Small intestine (tissue), 7 donors: ENCODE data around the gene UGT8. TPM values are rescaled to one million over a fixed set of nuclear protein-coding genes. Genes with fewer than 3 reads are reported as not detected.
"Not testable (repeated sequence)": the region's sequence is repeated elsewhere in the genome, so short reads cannot be mapped to it uniquely, and the experiment has no call there.

Experiments used
- DNase-seq, 2 donors: peaks; one replicate each; pipeline versions ENCODE4 v3.0.0 to v3.0.0-alpha.2; 2013
- FAIRE-seq: peaks from 2 replicates; lab custom pipeline; 2012; peaks lifted over from hg19 to GRCh38; lab: Jason Lieb, UNC
- H3K27ac ChIP-seq, 3 donors: one replicate each; pipeline ENCODE4 v1.5.1; 2013; ENCODE audit warnings: low read length in 2 of 3, mild to moderate bottlenecking in 2 of 3, control low read depth in 1 of 3, inconsistent platforms in 1 of 3, low read depth in 1 of 3, moderate library complexity in 1 of 3
- H3K27me3 ChIP-seq, 3 donors: one replicate each; pipeline ENCODE4 v1.6.1; 2013; ENCODE audit warnings: low read length in 3 of 3, inconsistent platforms in 1 of 3; ENCODE audit not compliant: control insufficient read depth in 3 of 3, insufficient read depth in 3 of 3
- H3K36me3 ChIP-seq, 3 donors: one replicate each; pipeline ENCODE4 v1.6.1; 2013; ENCODE audit warnings: low read length in 3 of 3, inconsistent platforms in 1 of 3, low read depth in 1 of 3, mild to moderate bottlenecking in 1 of 3, moderate library complexity in 1 of 3; ENCODE audit not compliant: control insufficient read depth in 3 of 3, insufficient read depth in 2 of 3
- H3K4me1 ChIP-seq, 3 donors: one replicate each; pipeline ENCODE4 v1.6.1; 2013; ENCODE audit warnings: low read length in 2 of 3, inconsistent platforms in 1 of 3, low read depth in 1 of 3, mild to moderate bottlenecking in 1 of 3, moderate library complexity in 1 of 3; ENCODE audit not compliant: control insufficient read depth in 3 of 3, insufficient read depth in 2 of 3
- H3K4me3 ChIP-seq, 3 donors: one replicate each; pipeline ENCODE4 v1.5.1; 2013; ENCODE audit warnings: low read length in 3 of 3, control low read depth in 1 of 3, inconsistent platforms in 1 of 3, low read depth in 1 of 3, mild to moderate bottlenecking in 1 of 3, moderate library complexity in 1 of 3
- H3K9me3 ChIP-seq, 2 donors: one replicate each; pipeline ENCODE4 v1.6.1; 2013; ENCODE audit warnings: low read depth in 1 of 2, low read length in 1 of 2; ENCODE audit not compliant: control insufficient read depth in 2 of 2, insufficient read depth in 1 of 2
- WGBS, 3 donors: extraction: QIAGEN DNeasy Blood & Tissue Kit; methylation state at CpG; one replicate each; pipeline ENCODE4 v1.1.7; 2013; 5-methylcytosine and 5-hydroxymethylcytosine counted together
- polyA plus RNA-seq, 4 donors: library from polyadenylated mRNA; stranded (reverse) in 3 of 4; unstranded in 1 of 4; fragments of 200-250 nt in 3 of 4; fragments of 120-200 nt in 1 of 4; gene quantifications; one replicate each; pipeline versions ENCODE4 v1.2.1 to v1.2.3, GENCODE V29; 2013
- donor health status: healthy with polysubstance abuse.
- donor health status: control.
- donor health status: control.
- donor health status: Bipolar disorder and iron deficiency.
- donor health status: healthy.

UGT8 gene
- polyA plus RNA-seq, 4 donors = 7.6 to 105 (median 13.4) TPM

DNA sequence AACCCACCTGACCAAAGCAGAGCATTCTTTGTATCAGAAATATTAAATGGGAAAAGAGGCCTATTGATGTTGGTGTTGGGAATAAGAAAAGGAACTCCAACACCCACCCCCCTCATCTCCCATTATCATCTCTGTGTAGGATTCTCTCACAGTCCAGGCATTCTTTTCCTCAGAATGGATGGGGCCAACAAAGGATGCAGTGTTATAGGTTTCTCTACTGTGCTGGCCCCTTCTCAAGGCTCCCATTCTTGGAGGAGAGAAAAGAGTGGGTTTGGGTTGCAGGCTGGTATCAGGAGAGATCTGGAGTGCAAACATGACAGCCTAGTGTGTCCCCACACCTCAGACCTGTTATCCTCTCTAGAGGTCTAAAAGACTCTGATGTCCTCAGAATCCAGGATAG is 59.6 kb downstream of the UGT8 start:
- DNase-seq (no peak), FAIRE-seq (no peak)
- Histone ChIP-seq H3K36me3 (no peaks in the 10 kb centered on the region), H3K27ac (no peak overlapping the region), H3K4me1 (peaks cover 0 to 7% (median 3%) of the 10 kb centered on the region in 3 donors), H3K9me3 (no peaks in the 10 kb centered on the region), H3K4me3 (no peak overlapping the region), H3K27me3 (no peaks in the 10 kb centered on the region)

- WGBS, 3 donors = 61 to 81% (median 71%) methylated on average over 4 of the region's 4 CpGs
- FAIRE-seq (no peak), DNase-seq (no peak)
- Histone ChIP-seq H3K27me3 (no peaks in the 10 kb centered on the region), H3K4me1 (peaks cover 0 to 7% (median 3%) of the 10 kb centered on the region in 3 donors), H3K36me3 (no peaks in the 10 kb centered on the region), H3K27ac (no peak overlapping the region), H3K4me3 (no peak overlapping the region), H3K9me3 (no peaks in the 10 kb centered on the region)
Measured at GRCh38 chr4:114658776-114659175, 60.2 kb downstream of the UGT8 start.

DNA sequence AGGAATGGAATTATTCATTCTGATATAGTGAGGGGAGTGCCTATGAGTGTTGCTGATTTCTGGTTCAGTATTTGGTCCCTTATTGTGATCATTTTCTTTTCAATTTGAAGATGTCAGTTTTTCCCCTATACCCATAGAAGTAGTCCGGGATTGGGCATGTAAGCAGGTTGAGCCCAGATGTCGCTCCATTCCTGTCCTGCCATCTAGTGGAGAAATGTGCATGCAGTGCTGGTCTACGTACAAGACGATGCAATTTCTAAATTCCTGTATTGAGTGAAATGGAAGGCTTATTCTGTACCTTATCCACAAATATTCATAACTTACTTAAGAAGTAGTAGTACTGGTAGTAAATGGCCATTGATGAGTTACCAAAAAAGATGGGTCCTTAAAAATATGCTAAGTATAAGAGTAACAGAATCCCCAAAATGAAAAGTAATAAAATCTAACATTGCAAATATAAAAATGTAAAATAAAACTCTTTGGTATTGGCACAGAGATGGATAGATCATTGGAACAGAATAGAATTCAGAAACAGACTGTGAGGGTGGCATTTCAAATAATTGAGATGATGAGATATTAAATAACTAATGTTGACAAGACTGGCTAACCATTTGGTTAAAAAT is 60.9 kb downstream of the UGT8 start:
- H3K27me3 ChIP-seq = no peaks in the 10 kb centered on the region
- no peak for FAIRE-seq
- H3K27ac ChIP-seq = no peak overlapping the region
- DNase-seq = peak; percentile 75 to 80
- H3K4me3 ChIP-seq = no peak overlapping the region
- no peaks in the 10 kb centered on the region for H3K9me3 ChIP-seq
- peaks cover 0 to 1% (median 0%) of the 10 kb centered on the region in 3 donors for H3K36me3 ChIP-seq
- peaks cover 0 to 2% (median 0%) of the 10 kb centered on the region in 3 donors for H3K4me1 ChIP-seq
- WGBS, 3 donors = 0 to 2% (median 1%) methylated on average over 4 of the region's 4 CpGs

DNA sequence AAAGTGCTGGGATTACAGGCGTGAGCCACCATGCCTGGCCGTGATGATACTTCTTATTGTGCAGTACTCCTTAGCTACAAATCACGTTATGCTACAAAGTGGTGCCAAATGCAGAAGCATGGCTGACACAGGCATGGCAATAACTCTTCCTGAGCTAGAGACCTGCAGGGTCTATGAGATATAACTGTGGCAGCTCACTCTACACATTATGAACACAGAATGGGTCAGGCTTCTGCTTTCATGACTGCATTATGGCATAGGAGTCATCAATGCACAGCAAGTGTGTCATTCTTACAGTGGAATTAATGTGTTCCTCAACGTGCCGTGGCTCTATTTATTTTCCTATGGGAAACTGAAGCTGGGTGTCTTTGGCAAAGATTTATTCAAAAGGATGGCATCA is 64.5 kb downstream of the UGT8 start:
- H3K9me3 ChIP-seq = no peaks in the 10 kb centered on the region
- peaks cover 0 to 3% (median 2%) of the 10 kb centered on the region in 3 donors for H3K36me3 ChIP-seq
- no peaks in the 10 kb centered on the region for H3K27me3 ChIP-seq
- FAIRE-seq (no peak), DNase-seq (no peak)
- WGBS, 3 donors = 88 to 90% (median 89%) methylated on average over 5 of the region's 5 CpGs
- H3K27ac ChIP-seq = no peak overlapping the region
- H3K4me3 ChIP-seq = no peak overlapping the region
- no peaks in the 10 kb centered on the region for H3K4me1 ChIP-seq

GRCh38 chr4:114668577-114668976 is 70.0 kb downstream of the UGT8 start:
- FAIRE-seq (no peak), DNase-seq (no peak)
- H3K4me1 ChIP-seq = no peaks in the 10 kb centered on the region
- H3K9me3 ChIP-seq = no peaks in the 10 kb centered on the region
- H3K36me3 ChIP-seq = peaks cover 0 to 5% (median 2%) of the 10 kb centered on the region in 3 donors
- H3K4me3 ChIP-seq = no peak overlapping the region
- 71 to 84% (median 79%) methylated on average over 1 of the region's 1 CpG for WGBS, 3 donors
- no peaks in the 10 kb centered on the region for H3K27me3 ChIP-seq
- H3K27ac ChIP-seq = no peak overlapping the region

DNA sequence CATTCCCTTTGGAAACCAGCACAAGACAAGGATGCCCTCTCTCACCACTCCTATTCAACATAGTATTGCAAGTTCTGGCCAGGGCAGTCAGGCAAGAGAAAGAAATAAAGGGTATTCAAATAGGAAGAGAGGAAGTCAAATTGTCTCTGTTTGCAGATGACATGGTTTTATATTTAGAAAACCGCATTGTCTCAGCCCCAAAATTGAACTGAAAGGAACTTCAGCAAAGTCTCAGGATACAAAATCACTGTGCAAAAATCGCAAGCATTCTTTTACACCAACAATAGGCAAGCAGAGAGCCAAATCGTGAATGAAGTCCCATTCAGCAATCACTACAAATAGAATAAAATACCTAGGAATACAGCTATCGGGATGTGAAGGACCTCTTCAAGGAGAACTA is 72.1 kb downstream of the UGT8 start:
- not testable (repeated sequence) for H3K4me3 ChIP-seq, H3K9me3 ChIP-seq, FAIRE-seq, H3K27ac ChIP-seq, H3K4me1 ChIP-seq, H3K36me3 ChIP-seq, H3K27me3 ChIP-seq, DNase-seq
- WGBS, 3 donors = 86 to 98% (median 91%) methylated on average over 4 of the region's 4 CpGs

DNA sequence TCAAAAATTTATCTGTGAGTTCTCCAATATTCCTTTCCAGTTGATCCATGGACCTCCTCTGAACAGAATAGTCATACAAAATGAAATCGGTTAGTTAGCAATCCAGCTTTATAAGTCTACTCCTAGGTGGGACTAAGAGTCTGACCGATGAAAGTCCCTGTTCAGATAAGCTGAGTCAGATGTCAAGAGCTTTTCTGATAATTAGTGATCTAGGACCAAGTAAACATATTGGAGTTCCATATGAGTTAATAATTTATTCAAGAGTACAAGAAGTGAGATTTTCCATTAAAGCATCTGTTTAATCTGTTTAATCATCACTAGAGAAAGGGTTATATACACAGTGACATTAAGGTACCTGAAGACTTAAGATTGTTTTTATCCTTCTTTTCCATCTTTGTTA is 74.7 kb downstream of the UGT8 start:
- DNase-seq (peak; percentile 20 to 61), FAIRE-seq (no peak)
- Histone ChIP-seq H3K27me3 (no peaks in the 10 kb centered on the region), H3K4me3 (no peak overlapping the region), H3K4me1 (no peaks in the 10 kb centered on the region), H3K27ac (no peak overlapping the region), H3K9me3 (no peaks in the 10 kb centered on the region), H3K36me3 (peaks cover 0 to 6% (median 0%) of the 10 kb centered on the region in 3 donors)
- 30 to 69% (median 43%) methylated on average over 2 of the region's 2 CpGs for WGBS, 3 donors

DNA sequence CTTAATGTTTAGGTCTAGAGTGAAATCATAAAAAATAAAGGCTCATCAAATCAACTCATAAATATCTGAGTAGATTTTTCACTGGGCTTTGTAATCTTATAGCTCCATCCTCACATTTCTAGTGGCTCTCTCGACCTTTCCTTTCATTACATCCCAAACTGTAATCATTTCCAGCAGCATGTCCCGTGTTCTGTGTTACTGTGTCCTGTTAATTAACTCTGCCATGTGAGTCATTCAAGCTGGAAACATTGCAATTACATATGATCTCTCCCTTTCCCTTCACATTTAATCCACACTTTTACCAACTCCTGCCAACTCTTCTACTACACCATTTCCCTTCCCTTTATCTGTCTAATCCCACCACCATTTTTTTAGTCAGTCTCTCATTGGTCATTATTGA is 75.5 kb downstream of the UGT8 start:
- Histone ChIP-seq H3K36me3 (peaks cover 0 to 6% (median 0%) of the 10 kb centered on the region in 3 donors), H3K9me3 (no peaks in the 10 kb centered on the region), H3K4me3 (no peak overlapping the region), H3K27ac (no peak overlapping the region), H3K27me3 (no peaks in the 10 kb centered on the region), H3K4me1 (no peaks in the 10 kb centered on the region)
- WGBS, 3 donors = 74 to 84% (median 79%) methylated on average over 2 of the region's 2 CpGs
- DNase-seq (no peak), FAIRE-seq (no peak)
